ENCODE measurements around the gene PYGB.

- TF ChIP-seq CTCF (conservative IDR thresholded peaks at IDR 0.05; ENCODE audit: low read depth, low read length) (no peak), EZH2 (IDR thresholded peaks at IDR 0.05; ENCODE audit: low read length, unreplicated experiment) (no peak)
Observed at GRCh38 chr20:25246182-25246999, 1.5 kb upstream of the PYGB start.

Data from PC-3 (cell line).